Measurements from ENCODE around the gene TMEM198.

GRCh38 chr2:219516888-219517287, 26.9 kb upstream of the TMEM198 start:
- TF ChIP-seq, protein P1, sequence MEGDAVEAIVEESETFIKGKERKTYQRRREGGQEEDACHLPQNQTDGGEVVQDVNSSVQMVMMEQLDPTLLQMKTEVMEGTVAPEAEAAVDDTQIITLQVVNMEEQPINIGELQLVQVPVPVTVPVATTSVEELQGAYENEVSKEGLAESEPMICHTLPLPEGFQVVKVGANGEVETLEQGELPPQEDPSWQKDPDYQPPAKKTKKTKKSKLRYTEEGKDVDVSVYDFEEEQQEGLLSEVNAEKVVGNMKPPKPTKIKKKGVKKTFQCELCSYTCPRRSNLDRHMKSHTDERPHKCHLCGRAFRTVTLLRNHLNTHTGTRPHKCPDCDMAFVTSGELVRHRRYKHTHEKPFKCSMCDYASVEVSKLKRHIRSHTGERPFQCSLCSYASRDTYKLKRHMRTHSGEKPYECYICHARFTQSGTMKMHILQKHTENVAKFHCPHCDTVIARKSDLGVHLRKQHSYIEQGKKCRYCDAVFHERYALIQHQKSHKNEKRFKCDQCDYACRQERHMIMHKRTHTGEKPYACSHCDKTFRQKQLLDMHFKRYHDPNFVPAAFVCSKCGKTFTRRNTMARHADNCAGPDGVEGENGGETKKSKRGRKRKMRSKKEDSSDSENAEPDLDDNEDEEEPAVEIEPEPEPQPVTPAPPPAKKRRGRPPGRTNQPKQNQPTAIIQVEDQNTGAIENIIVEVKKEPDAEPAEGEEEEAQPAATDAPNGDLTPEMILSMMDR (conservative IDR thresholded peaks at IDR 0.05; ENCODE audit: low read length) = no peak
- no peak for TF ChIP-seq EZH2phosphoT487 (IDR thresholded peaks at IDR 0.05; ENCODE audit: borderline replicate concordance)

Measured in Loucy (cell line).